ENCODE measurements around the gene PNPLA2.

The PNPLA2 gene

DNA sequence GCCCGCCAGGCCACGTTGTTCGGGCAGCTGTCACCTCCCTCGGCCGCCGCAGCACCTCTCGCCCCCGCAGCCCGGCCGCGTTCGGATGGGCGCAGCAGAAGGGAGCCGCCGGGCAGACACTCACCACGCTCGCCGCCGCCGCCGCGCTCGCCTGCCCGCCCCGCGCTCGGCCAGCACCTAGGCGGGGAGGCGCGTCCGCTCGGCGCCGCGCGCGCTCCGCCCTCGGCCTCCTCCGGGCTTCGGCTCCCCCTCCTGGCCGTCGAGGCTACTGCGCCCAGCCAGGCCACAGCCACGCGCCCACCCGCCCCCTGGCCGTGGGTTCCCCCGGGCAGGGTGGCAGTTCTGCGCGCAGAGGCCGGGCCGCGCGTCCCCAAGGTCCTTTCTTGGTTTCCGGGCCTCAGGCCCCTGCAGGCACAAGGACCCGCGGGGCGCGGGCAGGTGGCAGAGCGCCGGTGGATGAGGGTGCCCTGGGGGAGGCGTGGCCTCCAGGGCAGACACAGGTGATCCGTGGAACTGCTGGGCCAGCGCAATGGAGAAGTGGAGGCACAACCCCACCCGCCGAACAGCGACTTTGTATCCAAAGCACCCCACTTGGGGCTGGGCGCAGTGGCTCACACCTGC, 20.5 kb upstream of the PNPLA2 start, which contains the start of gene SLC25A22:
Gene SLC25A22, minus strand, starts transcription at position 189 of the 621 bp plus-strand sequence. CDS start 3,275 bp downstream, outside the sequence.
- peak; percentile 76 for DNase-seq (ENCODE audit: low read depth)

DNA sequence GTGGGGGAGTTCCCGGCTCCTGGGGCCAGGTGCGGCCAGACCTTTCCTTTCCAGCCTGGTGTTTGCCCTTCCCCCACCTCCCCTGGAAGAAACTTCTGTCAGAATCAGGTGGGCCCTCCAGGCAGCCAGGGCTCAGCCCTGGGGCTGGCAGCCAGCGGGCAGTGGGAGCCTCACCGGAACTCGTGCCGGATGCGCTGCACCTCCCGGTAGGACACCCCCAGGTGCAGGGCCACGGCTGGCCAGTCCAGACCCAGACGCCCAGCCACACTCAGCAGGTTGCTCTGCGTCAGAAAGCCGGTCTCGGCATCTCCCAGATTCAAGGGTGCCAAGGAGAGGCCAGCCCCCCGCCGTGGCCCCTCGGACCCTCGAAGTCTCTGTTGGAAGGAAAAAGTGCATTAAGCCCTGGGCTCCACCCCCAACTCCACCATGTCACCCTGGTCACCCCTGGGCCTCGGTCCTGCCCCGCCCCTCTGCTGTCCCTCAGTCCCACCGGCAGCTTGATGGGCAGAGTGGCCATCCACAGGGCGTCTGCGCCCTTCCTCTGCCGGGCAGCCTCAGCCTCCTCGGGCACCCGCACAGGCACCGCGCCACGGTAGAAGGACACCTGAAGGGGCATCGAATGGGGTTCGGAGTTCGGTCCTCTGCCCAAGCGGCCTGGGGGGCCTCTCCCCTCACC, 18.9 kb upstream of the PNPLA2 start:
- DNase-seq (ENCODE audit: low read depth), result no peak

DNA sequence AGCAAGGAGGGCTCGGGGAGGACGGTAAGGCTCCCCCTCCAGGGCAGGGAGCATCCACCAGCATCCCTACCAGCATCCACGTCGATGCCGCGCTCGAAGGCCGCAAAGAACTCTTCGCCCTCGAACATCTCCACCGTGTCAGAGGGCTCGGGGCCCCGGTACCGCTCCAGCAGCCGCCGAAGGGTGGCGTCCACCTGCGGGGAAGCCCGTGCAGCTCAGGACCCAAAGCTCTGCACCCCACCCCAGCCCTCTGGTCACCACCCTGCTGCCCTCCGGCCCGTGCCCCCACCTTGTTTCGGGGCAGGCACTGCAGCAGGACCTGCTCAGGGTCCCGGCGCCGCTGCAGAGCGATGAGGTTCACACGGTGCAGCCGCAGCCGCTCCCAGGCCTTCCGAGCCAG, 18.2 kb upstream of the PNPLA2 start:
- DNase-seq (ENCODE audit: low read depth), result no peak

DNA sequence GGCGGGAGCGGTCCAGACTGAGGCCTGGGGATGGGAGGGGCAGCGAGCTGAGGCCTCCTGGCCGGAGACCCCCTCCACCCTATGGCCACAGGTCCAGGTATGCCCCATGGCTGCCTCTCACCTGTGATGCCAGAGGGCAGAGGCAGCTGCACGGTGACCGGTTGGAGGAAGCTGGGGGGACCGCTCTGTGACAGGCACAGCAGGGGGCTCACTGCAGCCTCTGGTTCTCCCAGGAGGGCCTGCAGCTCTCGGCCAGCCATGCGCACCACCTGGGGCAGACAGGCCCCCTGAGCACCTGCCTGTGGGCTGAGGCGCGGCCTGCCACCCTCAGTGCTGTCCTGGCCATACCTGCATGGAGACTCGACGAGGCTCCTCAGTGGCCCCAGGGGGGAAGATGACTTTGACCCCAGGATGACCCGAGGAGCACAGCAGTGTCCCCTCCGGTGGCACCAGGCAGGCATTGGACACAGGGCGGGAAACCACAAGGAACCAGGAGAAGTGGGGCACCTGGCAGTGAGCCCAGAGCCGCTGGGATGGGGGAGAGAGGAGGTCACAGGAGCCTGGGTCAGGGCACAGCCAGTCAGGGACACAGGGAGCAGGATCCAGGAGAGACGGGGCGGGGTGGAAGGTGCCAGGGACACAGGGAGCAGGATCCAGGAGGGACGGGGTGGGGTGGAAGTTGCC, 17.5 kb upstream of the PNPLA2 start:
- DNase-seq (ENCODE audit: low read depth), result no peak

DNA sequence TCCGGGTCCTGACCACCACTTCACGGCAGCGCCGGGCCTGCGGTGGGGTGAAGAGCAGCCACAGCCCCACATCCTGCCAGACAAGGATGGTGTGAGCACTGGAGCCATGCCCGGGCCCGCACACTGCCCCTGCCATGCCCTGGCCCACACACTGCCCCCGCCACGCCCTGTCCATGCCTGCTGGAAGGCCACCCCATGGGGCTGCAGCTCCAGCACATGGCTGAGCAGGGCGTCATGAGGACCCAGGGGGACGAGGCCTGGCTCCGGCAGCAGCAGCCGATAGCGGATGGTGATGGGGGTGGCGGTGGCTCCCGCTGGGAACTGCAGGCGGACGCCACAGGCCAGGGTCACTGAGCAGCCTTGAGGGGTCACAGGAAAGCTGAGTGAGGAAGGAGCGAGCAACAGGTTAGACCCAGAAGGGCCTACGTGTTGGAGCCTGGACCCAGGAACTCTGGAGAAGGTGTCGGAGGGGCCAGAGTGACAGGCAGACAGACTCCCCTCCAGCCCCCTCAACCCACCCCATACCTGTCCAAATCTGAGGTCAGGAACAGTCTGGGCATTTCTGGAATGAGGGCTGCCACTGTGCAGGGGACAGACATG, 16.6 kb upstream of the PNPLA2 start:
- DNase-seq (ENCODE audit: low read depth), result no peak

DNA sequence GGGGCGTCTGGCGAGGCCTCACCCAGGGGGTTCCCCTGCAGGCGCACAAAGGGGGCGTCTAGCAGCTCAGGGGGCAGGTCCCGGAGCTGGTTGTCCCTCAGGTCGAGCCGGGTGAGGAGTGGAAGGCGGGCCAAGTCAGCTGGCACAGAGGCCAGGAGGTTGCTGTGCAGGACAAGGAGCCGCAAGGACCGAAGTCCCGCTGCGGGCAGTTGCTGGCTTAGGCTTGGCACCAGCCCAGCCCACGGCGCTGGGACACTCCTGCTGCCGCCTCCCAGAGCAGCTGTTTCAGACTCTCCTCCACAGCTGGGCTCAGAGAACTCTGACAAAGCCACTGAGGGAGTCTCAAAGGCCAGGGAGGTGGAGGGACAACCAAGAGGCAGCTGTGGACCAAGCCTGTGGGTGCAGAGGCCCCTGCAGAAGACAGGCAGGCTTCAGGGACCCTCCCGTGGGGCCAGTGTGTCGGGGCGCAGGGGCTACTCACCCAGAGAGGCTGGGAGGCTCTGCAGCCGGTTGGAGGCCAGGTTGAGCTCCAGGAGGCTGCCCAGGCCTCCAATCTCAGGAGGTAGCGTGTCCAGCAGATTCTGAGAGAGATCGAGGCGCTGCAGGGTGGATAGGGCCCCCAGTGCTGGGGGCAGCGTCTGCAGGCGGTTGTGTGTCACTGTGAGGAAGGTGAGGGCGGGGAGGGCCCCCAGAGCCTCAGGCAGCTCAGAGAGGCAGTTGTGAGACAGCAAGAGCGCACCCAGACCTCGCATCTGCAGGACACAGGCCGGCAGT, 15.8 kb upstream of the PNPLA2 start:
- DNase-seq (ENCODE audit: low read depth), result no peak

DNA sequence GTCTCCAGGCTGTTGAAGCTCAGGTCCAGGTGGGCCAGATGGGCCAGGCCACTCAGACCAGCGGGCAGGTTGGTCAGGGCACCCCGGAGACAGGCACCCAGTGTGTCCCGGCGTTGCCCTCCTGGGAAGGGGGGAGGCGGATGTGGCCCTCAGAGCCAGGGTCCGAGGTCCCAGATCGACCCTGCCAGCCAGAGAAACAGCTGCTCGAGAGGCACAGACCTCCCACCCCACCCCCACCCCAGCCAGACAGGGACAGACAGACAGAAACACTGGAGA, 15.3 kb upstream of the PNPLA2 start:
- no peak for DNase-seq (ENCODE audit: low read depth)

DNA sequence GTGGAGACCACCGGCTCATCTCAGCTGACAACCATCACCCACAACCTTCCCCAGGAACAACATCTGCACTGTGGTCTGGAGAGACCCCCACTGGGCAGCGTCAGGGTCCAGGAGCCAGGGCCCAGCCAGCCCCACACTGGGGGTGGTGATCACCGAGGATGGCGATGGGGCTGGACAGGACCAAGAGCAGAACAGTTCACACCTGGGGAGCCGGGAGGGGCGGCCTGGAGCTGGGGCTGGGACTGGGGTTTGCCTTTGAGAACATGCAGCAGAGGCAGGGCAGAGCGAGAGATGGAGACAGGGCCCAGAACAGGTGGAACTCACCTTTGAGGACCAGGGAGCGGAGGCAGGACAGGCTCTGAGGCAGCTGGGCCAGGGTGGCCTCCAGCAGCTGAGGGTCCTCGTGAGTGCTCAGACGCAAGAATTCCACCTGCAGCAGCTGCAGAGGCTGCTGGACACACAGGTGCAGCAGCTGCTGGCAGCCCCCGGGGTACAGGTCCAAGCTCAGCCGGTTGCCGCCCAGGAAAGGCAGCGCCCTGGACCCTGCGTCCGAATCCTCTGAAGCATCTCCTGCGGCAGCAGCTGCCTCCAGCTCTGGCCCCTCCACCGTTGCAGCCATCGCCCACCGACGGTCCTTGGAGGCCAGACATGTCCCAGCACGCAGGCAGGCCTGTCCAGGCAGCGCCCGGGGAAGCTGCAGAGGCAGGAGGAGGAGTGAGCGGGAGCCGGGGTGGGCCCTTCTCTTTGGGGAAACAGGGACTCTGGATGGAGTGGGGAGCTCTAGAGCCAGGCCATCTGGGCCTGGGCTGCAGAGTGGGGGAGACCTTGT, 14.7 kb upstream of the PNPLA2 start:
- DNase-seq (ENCODE audit: low read depth), result no peak

DNA sequence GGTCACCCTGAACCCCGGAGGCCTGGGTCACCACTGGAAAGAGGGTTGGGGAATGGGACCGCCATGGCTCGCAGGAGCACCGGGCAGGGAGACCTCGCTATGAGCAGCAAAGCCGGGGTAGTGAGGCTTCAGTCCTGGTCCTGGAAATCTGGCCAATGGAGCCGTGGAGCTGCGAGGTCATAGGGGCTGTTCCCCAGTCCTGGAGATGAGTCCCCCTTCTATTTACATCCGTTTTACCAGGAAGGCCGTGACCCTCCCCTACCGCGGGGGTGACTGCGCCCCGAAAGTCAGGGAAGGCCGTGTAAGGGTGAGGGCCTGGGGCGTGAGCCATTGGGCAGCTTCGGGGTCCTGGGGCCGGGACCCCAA, 14.1 kb upstream of the PNPLA2 start:
- DNase-seq (ENCODE audit: low read depth), result no peak

DNA sequence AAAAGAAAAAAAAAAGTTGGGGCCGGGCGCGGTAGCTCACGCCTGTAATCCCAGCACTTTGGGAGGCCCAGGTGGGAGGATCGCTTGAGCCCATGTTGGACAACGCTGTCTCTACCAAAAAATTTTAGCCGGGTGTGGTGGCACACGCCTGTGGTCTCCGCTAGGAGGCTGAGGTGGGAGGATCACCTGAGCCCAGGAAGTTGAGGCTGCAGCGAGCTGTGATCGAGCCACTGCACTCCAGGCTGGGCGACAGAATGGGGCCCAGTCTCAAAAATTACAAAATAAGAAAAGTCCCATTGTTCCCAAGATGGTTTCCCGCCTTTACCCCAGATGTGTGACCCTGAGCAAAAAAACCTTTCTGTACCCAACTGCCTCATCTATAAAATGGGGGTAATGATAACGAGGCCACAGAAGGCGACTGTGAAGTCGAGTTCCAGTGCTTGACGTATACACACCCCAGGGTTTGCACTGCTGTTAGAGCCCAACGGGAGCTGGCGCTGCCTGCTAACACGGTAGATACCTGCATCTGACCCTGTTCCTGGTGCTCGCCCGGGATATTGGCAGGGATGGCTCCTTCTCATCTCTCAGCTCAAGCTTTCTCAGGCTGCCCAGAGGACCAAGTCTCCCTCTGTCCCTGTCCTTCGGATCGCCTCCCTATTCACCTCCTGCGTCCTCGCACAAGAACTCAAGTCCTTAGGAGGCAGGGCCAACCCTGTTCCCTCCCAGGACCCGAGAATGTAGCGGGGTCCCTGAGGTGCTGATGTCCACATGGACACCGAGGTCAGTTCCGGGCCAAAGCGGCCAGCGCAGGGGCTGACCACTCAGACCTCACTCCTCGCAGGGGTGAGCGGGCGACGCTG, 10.1 kb upstream of the PNPLA2 start:
- DNase-seq (ENCODE audit: low read depth), result no peak

DNA sequence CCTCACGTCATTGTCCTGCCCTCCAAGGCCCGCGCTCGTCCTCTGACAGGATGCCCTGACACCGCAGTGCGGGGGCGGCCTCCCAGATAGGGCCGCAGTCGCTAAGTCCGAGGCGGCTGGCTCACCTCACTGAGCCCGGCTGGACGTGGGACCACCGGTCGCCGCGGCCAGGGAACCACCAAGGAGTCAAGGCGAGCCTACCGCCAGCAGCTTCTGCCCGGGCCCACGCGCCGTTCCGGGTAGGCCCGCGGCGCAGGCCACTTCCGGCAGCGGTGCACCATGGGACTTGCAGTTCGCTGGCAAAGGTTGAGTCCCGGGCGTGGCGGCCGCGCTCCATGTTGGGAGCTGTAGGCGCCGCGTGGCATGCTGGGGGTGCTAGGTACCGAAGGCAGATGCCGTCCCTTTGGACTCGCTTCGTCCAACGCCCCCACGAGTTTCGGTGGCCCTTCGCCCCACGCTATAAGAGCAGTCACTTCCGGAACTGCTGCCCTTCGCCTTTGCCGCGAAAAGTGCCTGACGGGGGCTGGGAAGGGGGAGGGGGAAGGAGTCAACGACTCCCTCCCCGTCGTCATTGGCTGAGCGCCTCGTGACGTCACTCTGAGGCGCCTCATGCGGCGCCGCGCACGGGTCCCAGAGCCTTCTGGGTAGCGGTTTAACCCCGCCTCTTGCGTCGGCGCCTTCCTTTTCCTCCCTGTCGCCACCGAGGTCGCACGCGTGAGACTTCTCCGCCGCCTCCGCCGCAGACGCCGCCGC, 9.3 kb upstream of the PNPLA2 start, which contains the start of gene RPLP2:
Gene RPLP2, plus strand, starts transcription at position 681 of the 753 bp plus-strand sequence. CDS start 268 bp downstream, outside the sequence.
- peak; percentile 98 for DNase-seq (ENCODE audit: low read depth)

DNA sequence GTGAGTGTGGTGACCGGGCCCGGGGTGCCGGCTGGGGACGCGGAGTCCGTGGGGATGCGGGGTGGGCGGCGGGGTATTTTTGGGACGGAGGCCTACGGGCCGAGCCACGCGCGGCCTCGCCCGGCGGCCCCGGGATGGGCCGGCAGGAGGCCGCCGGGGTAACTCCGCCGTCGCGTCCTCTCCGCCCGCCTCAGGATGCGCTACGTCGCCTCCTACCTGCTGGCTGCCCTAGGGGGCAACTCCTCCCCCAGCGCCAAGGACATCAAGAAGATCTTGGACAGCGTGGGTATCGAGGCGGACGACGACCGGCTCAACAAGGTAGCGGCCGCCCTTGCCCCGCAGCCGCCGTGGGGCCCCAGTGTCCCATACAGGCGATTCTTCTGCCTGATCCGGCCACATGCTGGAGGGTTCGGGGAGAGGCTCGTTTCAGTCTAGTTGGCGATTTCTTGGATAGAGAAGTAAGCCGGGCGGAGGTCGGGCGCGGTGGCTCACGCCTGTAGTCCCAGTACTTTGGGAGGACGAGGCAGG, 8.6 kb upstream of the PNPLA2 start:
- DNase-seq (ENCODE audit: low read depth), result no peak

DNA sequence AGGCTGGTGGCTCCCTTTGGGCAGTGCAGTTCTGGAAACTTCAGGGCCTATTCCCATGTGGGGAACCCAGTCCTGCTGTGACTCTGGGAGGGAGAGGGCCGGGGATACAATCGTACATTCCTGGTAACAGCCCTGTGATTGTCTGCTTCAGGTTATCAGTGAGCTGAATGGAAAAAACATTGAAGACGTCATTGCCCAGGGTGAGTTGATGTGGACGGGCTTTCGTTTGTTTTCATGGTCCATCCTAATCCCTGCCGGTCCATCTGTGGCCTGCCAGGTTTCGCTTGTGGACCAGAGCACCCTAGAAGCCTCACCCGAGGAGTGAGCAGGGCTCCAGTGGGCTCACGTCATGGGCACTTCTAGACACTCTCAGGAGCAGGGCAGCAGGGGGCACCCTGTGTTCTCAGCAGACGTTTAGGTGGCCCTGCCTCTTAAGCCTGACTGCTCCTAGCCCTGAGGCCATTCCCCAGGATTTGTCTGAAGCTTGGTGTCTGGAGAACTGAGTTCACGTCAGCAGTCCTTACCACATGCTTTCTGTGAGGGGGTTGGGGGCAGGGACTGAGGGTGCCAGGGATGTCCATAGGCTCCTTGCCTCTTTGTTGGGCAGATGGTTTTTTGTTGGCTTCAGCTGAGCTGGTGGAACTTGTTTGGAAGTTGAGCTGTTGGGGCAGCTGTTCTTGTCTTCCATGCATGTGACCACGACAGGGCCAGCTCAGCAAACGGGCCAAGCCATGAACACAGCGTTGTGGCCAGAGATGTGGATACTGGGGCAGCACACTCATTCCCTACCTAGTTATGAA, 7.1 kb upstream of the PNPLA2 start:
- DNase-seq (ENCODE audit: low read depth), result no peak

DNA sequence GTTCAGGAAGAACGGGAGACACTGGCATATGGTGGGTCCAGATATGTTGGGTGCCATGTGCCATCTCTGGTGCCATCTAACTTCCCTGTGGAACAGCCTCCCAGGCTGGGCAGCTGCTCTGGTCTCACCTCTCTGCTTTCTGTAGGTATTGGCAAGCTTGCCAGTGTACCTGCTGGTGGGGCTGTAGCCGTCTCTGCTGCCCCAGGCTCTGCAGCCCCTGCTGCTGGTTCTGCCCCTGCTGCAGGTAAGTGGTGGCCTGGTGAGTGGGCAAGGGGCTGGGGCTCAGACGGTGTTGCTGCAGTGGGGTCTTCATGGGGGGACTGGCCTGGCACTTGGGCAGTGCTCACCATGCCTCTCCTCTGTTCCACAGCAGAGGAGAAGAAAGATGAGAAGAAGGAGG, 6.3 kb upstream of the PNPLA2 start:
- DNase-seq (ENCODE audit: low read depth), result no peak

DNA sequence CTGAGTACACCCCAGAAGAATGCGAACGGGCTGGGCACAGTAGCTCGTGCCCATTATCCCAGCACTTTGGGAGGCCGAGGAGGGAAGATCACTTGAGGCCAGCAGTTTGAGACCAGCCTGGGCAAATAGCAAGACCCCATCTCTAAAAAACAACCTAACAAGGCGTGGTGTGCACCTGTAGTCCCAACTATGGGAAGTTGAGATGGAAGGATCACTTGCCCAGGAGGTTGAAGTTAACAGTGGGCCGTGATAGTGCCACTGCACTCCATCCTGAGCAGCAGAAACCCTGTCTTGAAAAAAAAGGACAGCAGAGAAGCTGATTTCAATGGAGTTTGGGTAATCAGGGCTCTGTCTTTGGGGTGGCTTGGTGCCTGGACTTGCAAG, 5.7 kb upstream of the PNPLA2 start:
- no peak for DNase-seq (ENCODE audit: low read depth)

DNA sequence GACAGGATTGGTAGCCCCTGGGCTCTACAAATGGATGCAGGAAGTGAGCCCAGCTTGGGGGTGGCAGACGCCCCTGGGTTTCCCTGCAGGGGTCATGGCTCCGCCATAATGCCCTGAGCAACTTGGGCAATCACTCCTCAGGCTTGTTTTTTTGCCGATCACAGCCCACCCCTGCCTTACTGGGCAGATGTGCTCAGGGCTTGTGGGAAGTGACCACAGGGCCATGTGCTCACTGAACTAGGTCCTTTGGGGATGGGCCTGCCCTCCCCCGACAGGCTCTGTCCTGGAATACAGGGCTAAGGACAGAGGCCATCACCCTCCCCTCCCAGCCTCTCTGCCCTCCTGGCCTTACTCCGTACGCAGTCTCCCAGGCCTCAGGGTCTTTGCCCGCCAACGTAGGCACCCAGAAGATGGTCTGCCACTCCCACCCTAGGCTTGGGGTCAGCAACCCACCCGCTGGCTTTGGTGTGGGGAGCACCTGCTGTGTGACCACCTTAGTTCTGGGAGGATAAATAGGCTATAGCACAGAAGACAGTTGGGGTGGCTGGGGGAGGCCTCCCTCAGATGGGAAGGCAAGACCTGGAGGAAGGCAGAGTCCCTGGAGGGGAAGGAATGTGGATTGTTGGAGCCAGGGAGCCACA, 5.1 kb upstream of the PNPLA2 start:
- DNase-seq (ENCODE audit: low read depth), result no peak

DNA sequence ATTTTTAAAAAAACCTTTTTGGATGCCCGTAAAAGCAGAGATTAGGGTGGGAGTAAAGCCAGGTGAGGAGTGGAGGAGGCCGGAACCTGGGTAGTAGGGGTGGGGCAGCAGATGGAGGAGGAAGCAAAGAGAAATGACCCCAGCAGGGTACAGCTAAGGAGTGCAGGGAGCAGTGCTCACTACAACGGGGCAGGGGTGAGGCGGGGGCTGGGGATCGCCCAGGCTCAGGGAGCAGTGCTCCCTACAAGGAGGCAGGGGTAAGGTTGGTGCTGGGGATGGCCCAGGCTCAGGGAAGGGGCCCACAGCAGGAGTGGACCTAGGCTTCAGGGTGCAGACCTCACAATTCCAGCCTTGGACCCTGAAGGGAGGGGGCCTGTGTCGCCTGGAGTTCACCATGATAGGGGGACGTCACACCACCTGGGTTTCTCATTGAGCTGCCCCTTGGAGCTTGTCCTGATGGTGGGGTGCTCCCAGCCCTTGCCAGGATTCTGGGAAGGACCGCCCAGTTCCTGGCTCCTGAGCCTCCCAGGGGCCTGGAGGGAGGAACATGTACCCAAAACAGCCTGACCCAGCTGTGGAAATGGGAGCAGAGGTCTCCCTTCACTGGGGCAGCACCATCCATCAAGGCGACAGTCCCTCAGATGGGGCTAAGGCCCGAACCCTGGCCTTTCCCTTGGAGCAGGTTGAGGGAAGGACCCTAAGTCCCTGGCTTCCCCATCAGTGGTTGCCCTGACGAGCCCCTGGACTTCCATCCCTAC, 2.9 kb upstream of the PNPLA2 start:
- no peak for DNase-seq (ENCODE audit: low read depth)

DNA sequence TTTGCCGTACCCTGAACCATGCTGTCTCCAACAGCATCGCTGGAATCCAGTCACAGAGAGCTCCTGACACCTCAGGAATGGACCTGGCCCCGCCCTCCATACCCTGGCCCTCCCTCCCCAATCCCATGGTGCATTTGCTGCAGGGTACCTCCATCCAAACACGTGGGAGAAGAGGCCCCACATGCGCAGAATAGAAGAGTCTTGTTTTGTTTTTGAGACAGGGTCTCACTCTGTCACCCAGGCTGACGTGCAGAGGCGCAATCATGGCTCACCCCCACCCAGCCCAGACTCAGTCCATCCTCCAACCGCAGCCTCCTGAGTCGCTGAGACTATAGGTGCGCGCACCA, 2.3 kb upstream of the PNPLA2 start:
- no peak for DNase-seq (ENCODE audit: low read depth)
